HG02852 (cell line): Measurements from ENCODE around the gene KATNB1.
"Not testable (repeated sequence)": the region's sequence is repeated elsewhere in the genome, so short reads cannot be mapped to it uniquely, and the experiment has no call there.

ENCODE experiments used
- ATAC-seq: cut with Tn5 transposase; IDR thresholded peaks from one replicate; pipeline ENCODE4 v1.9.1; 2021; ENCODE audit warnings: mild to moderate bottlenecking, moderate library complexity; ENCODE audit not compliant: unreplicated experiment

The KATNB1 gene

GRCh38 chr16:57741660-57742191 lies 6.2 kb downstream of the KATNB1 start:
- no peak for ATAC-seq

GRCh38 chr16:57742543-57742942 lies 7.0 kb downstream of the KATNB1 start:
- ATAC-seq = no peak

GRCh38 chr16:57743458-57743857 lies 7.9 kb downstream of the KATNB1 start:
- no peak for ATAC-seq

DNA sequence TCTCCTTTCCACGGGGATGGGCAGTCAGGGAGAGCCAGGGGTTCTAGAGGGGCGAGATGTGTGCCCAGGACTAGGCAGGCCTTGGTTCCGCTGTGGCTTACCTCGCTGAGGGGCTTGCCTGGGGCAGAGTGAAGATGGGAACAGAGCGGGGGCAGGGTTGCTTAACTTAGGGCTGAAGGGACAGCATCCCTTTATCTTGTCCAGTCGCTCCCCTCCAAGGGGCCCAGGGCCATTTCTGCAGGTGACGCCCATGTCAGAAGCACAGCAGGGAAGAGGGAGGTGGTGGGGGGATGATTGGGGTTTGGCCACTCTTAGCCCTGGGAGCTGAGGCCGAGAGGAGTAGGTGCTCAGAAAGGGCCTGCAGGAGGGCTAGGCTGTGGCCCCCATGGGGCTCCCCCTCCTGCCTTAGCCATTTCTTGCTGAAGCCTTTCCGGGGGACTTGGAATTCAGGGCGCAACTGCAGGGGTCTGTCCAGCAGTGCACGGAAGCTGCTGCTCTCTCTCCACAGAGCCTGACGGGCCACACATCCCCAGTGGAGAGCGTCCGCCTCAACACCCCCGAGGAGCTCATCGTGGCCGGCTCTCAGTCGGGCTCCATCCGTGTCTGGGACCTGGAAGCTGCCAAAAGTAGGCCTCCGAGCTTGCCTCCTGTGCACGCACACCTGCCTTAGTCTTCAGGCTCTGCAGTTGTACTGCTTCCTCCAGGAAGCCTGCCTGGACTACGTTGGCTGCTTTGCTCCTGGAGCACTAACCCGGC lies 8.5 kb downstream of the KATNB1 start:
- no peak for ATAC-seq

GRCh38 chr16:57744642-57744903 lies 9.0 kb downstream of the KATNB1 start:
- no peak for ATAC-seq

DNA sequence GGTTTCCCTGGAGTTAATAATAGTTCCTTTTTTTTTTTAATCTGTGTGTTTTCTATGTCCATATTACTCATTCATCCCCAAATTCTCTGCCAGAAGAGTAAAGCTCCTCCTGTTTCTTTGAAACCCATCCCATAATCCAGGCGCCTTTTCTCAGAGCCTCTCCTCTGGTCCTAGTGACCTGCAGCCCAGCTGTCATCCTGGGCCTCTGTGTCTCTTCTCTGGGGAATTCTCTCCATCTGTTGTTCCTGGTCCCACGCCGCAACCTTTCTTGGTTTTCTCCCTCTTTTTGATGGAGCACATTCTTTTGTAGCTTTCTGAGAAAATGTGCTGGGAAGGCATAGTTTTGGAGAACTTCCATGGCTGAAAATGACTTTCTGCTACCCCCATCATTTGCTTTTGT lies 10.2 kb downstream of the KATNB1 start:
- no peak for ATAC-seq

DNA sequence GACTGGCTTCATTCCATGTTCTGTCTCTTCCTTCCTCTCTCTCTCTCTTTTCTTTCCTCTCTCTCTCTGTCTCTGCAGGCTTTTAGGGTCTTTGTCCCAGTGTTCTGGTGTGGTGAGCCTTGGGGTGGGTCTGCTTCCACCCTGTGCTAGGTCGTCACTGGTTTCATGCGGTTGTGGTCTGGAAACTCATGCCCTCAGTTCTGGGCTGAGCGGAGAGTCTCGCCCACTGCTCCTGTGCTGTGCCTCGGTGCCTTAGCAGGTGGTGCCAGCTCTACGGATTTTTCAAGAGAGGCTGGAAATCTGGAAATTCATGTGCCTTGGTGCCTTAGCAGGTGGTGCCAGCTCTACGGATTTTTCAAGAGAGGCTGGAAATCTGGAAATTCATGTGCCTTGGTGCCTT lies 10.7 kb downstream of the KATNB1 start:
- not testable (repeated sequence) for ATAC-seq

GRCh38 chr16:57747091-57747490 lies 11.5 kb downstream of the KATNB1 start:
- ATAC-seq = no peak

DNA sequence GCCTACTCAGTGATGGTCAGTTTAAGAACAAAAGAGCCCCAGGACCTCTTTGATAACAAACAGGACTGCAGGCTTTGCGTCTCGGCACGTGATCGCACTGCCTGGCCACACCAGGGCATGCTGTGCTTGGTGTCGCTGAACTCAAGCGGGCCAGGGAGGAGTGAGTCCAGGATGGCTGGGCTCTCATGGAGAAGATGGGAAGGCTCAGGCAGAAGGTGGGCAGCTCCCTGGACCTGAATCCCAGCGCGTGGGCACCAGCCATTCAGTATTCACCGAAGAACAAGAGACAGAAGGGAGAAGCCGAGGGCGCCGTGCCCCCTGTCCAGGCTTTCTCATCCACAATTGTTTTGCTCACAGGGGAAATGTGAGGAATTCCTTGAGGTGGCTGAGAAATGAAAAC lies 11.9 kb downstream of the KATNB1 start:
- no peak for ATAC-seq

GRCh38 chr16:57747996-57748395 lies 12.4 kb downstream of the KATNB1 start:
- no peak for ATAC-seq

GRCh38 chr16:57748596-57748995 lies 13.0 kb downstream of the KATNB1 start:
- no peak for ATAC-seq

DNA sequence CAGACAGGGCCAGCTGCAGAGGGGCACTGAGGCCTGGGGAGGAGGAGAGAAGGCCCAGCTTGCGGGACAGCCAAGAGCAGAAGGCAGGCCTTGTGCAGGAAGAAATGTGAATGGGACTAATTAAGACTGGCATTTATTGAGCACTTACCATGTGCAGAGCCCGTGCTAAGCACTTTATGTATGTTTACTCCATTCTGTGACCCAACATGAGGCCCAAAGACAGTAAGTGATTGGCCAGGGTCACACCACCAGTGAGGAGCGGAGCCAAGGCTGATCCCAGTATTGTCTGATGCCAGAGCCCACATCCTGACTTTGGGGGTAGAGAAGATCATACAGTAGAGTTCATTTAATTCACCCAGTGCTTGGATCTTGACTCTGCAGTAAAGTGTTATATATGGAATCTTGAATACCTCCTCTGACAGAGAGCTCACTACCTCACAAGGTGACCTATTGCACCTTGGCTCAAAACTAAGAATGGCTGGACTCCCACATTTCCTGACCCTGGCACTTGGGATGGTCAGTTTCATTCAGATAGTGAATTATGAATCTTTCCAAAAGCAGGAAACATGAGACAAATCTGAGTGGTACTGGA lies 13.6 kb downstream of the KATNB1 start:
- no peak for ATAC-seq

DNA sequence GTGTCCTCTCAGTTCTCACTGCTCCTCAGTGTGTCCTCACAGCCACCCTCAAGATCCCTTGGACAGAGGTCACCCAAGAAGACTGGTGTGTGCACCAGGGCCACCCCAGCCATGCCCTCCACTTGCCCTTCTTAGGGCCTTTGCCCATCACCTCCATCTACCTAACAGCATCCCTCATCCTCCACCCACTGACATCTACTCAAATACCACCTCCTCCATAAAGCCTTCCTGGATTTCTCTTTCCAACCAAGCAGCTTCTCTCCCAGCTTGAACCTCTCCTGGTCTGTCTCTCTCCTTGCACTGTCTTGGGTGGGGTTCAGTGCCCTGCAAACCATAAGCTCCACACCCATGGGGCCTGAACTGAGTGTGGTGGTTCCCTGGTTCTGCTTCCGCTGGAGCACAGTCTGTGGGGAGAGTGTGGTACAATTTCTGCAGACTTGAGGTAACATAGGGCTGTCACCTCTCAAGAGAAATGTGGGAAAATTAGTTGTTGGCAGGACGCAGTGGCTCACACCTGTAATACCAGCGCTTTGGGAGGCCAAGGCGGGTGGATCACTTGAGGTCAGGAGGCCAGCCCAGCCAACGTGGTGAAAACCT lies 14.4 kb downstream of the KATNB1 start:
- no peak for ATAC-seq

- ATAC-seq = no peak
Observed at GRCh38 chr16:57750796-57751538, 15.4 kb downstream of the KATNB1 start.

GRCh38 chr16:57751539-57752202 lies 16.1 kb downstream of the KATNB1 start:
- ATAC-seq = no peak

DNA sequence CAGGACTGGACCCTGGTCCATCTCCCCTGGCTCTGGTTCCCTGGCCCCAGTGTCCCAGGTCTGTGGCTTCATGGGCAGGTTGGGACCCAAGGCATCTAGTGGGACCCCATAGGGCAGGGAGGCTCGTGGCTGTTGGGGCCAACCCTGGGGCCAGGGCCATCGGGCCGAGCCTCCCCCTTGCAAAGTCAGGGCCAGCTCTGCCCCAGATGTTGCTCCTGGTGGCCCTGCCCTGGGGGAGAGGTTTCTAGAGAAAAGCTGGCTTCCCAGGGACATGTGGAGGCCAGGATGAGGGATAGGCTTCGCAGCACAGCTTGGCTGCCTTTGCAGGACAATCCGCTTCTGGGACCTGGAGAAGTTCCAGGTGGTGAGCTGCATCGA lies 16.6 kb downstream of the KATNB1 start:
- no peak for ATAC-seq

DNA sequence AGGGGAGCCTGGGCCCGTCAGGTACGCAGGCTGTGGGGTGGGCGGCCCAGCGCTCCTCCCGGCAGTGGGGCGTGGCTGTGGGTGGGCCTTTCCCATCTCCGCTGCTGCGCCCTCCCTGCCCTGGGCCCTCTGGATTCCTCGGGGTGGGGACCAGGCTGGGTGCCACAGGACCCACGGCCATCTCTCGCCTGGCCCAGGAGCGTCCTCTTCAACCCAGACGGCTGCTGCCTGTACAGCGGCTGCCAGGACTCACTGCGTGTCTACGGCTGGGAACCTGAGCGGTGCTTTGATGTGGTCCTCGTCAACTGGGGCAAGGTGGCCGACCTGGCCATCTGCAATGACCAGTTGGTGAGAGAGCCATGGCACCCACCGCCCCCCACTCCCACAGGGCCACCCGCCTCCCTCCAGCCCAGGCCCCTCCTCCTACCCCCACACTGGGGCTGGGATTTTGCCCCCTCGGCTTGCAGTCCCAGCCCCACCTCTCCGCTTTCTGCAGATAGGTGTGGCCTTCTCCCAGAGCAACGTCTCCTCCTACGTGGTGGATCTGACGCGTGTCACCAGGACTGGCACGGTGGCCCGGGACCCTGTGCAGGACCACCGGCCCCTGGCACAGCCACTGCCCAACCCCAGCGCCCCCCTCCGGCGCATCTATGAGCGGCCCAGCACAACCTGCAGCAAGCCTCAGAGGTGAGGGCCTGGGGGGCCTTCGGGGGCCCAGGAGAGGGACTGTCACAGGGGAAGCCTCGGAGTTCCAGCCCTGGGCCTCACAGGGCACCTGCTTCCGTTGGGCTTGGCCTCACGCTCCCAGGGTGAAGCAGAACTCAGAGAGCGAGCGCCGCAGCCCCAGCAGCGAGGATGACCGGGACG lies 17.2 kb downstream of the KATNB1 start:
- ATAC-seq = no peak

DNA sequence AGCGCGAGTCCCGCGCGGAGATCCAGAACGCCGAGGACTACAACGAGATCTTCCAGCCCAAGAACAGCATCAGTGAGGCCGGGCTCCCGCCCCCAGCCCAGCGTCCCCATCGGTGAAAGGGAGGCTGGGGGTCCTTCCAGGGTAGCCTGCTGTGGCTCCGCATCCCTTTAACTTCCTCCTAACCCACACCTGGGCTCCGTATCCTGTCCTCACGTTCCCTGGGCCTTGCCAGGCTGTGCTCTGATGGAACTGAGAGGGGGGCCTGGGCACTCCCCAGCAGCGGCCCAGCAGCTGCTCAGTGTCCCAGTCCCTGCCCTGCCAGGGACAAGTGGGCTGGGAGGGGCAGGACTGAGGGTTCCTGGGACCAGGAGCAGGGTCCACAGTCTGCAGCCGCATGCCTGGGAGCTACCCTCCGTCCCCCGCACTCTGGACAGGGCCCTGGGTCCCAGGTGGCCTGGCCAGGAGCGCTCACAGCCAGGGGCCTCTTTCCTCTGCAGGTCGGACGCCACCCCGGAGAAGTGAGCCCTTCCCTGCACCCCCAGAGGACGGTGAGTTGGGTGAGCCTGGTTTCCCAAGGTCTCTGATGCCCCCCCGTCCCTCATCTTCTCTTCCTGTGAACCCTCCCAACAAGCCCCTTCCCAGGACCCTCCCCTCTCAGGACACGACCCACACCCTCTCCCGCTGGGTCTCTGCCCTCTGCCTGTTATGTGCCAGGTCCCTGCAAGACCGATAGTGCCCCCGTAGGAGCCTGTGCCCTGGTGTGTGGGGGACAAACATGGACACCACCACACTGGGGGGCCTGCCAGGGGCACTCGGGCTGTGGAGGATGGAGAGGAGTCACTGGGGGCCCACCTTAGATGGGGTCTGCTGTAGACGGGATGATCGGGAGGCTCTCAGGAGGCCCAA lies 18.1 kb downstream of the KATNB1 start:
- ATAC-seq = no peak

GRCh38 chr16:57754354-57755060 lies 18.9 kb downstream of the KATNB1 start:
- ATAC-seq = no peak
